ENCODE measurements around the gene KRT7.

Gene KRT7

GRCh38 chr12:52232674-52233461 lies at the start of gene KRT7:
TSS of gene KRT7 (plus strand) at chr12:52233243. CDS start at chr12:52233297, 54 bp downstream.
- Histone ChIP-seq H3K4me2 (ENCODE audit: low read length) (no peak within 1 kb of the TSS), H3K4me1 (ENCODE audit: control insufficient read depth, low read length) (no peaks in the 10 kb centered on the region), H3K9me2 (replicated peaks; ENCODE audit: control insufficient read depth, low read length) (no peaks in the 10 kb centered on the region), H3K27me3 (ENCODE audit: control insufficient read depth, low read length) (no peaks in the 10 kb centered on the region; the same call in 1 of the 2 replicates), H4K20me1 (ENCODE audit: control insufficient read depth, insufficient read depth, low read depth, low read length) (no peaks in the 10 kb centered on the region), H3K9me3 (ENCODE audit: control insufficient read depth, insufficient read depth, low read length) (no peaks in the 10 kb centered on the region), H3K79me2 (ENCODE audit: control insufficient read depth, low read length) (no peaks in the 10 kb centered on the region), H3K36me3 (ENCODE audit: control insufficient read depth, low read length) (no peaks in the 10 kb centered on the region), H3K27ac (ENCODE audit: low read depth, low read length) (no peak within 1 kb of the TSS), H3K4me3 (ENCODE audit: low read length) (no peak within 1 kb of the TSS), H3F3A (ENCODE audit: control insufficient read depth, insufficient read depth) (no peaks in the 10 kb centered on the region)
- TF ChIP-seq CTCF (IDR thresholded peaks at IDR 0.05; ENCODE audit: low read depth, low read length, poor library complexity, severe bottlenecking) (no peak), EZH2phosphoT487 (IDR thresholded peaks at IDR 0.05; ENCODE audit: borderline replicate concordance, low read length) (no peak)

GRCh38 chr12:52183544-52183910 lies 49.5 kb upstream of the KRT7 start:
- Histone ChIP-seq H3K9me3 (ENCODE audit: control insufficient read depth, insufficient read depth, low read length) (no peaks in the 10 kb centered on the region), H3K4me3 (ENCODE audit: low read length) (no peak overlapping the region), H3K4me2 (ENCODE audit: low read length) (no peak overlapping the region), H3K4me1 (ENCODE audit: control insufficient read depth, low read length) (no peaks in the 10 kb centered on the region), H3K9me2 (replicated peaks; ENCODE audit: control insufficient read depth, low read length) (no peaks in the 10 kb centered on the region), H3K27ac (ENCODE audit: low read depth, low read length) (no peak overlapping the region), H4K20me1 (ENCODE audit: control insufficient read depth, insufficient read depth, low read depth, low read length) (no peaks in the 10 kb centered on the region), H3K27me3 (ENCODE audit: control insufficient read depth, low read length) (0 out of 2 replicates have a peak, but pooled peaks cover 2% of the 10 kb centered on the region), H3K36me3 (ENCODE audit: control insufficient read depth, low read length) (no peaks in the 10 kb centered on the region), H3K79me2 (ENCODE audit: control insufficient read depth, low read length) (no peaks in the 10 kb centered on the region), H3F3A (ENCODE audit: control insufficient read depth, insufficient read depth) (no peaks in the 10 kb centered on the region)
- TF ChIP-seq EZH2phosphoT487 (IDR thresholded peaks at IDR 0.05; ENCODE audit: borderline replicate concordance, low read length), result no peak
- TF ChIP-seq CTCF (IDR thresholded peaks at IDR 0.05; ENCODE audit: low read depth, low read length, poor library complexity, severe bottlenecking), result no peak

GRCh38 chr12:52183971-52184370 lies 49.1 kb upstream of the KRT7 start:
- Histone ChIP-seq H3K4me3 (ENCODE audit: low read length) (no peak overlapping the region), H3K9me2 (replicated peaks; ENCODE audit: control insufficient read depth, low read length) (no peaks in the 10 kb centered on the region), H3K27ac (ENCODE audit: low read depth, low read length) (no peak overlapping the region), H3K4me1 (ENCODE audit: control insufficient read depth, low read length) (no peaks in the 10 kb centered on the region), H3K9me3 (ENCODE audit: control insufficient read depth, insufficient read depth, low read length) (no peaks in the 10 kb centered on the region), H3F3A (ENCODE audit: control insufficient read depth, insufficient read depth) (no peaks in the 10 kb centered on the region), H3K4me2 (ENCODE audit: low read length) (no peak overlapping the region), H3K27me3 (ENCODE audit: control insufficient read depth, low read length) (0 out of 2 replicates have a peak, but pooled peaks cover 2% of the 10 kb centered on the region), H4K20me1 (ENCODE audit: control insufficient read depth, insufficient read depth, low read depth, low read length) (no peaks in the 10 kb centered on the region), H3K79me2 (ENCODE audit: control insufficient read depth, low read length) (no peaks in the 10 kb centered on the region), H3K36me3 (ENCODE audit: control insufficient read depth, low read length) (no peaks in the 10 kb centered on the region)
- TF ChIP-seq EZH2phosphoT487 (IDR thresholded peaks at IDR 0.05; ENCODE audit: borderline replicate concordance, low read length) (no peak), CTCF (IDR thresholded peaks at IDR 0.05; ENCODE audit: low read depth, low read length, poor library complexity, severe bottlenecking) (no peak)
